ENCODE measurements around the gene KRTAP19-1.

GRCh38 chr21:30502041-30502440 lies 21.9 kb upstream of the KRTAP19-1 start, which contains the start of gene KRTAP19-5:
- TF ChIP-seq CTCF (IDR thresholded peaks at IDR 0.05): no peak
- no peak for TF ChIP-seq POLR2A (IDR thresholded peaks at IDR 0.05)

Data from stomach (tissue), 4 donors.